Suprapubic skin (tissue), 3 donors: ENCODE results near the gene PAOX.

Experiments
- POLR2AphosphoS5 ChIP-seq, 3 donors: sonication (generic); formaldehyde crosslinking; IDR thresholded peaks; one replicate each; pipeline ENCODE4 v1.6.1; 2017; ENCODE audit warnings: antibody characterized with exemption in 3 of 3
- TF ChIP-seq, protein P1 (sequence below), 2 donors: fragments of 200-600 bp in 1 of 2; fragments of 450-650 bp in 1 of 2; sonication (generic) in 1 of 2; IDR thresholded peaks; one replicate each; pipeline ENCODE4 v1.5.1; 2016 to 2019; ENCODE audit warnings: antibody characterized with exemption in 2 of 2, mild to moderate bottlenecking in 1 of 2, moderate library complexity in 1 of 2

DNA sequence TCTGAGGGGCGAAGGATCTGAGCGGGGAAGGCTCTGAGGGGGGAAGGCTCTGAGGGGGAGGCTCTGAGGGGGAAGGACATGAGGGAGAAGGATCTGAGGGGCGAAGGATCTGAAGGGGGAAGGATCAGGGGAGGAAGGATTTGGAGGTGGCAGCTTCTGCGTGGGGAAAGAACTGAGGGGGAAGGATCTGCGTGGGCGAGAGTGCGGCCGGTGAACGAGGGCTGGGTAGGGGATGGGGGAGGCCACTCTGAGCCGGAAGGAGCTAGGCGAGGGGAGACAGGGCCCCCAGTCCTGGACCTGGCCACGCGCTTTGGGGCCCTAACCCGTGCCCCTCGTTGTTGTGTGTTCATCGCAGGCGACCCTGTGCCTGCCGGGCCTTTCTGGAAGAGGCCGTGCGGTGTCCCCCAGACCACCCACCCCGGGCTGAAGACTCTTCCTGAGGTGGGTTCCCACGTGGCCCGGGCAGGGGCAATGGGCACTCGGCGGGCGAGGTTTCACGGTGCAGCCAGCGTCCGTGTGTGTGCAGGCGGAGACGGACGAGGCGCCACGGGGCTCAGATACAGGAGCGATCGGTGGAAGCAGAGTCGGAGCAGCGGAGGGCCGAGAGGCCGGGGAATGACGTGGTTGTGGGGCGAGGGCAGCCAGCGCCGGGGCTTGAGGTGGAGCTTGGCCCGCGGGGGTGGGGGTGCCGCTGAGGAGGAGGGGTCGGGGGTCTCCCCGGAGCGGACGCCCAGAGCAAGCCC, 44.4 kb upstream of the PAOX start:
- TF ChIP-seq, protein P1, sequence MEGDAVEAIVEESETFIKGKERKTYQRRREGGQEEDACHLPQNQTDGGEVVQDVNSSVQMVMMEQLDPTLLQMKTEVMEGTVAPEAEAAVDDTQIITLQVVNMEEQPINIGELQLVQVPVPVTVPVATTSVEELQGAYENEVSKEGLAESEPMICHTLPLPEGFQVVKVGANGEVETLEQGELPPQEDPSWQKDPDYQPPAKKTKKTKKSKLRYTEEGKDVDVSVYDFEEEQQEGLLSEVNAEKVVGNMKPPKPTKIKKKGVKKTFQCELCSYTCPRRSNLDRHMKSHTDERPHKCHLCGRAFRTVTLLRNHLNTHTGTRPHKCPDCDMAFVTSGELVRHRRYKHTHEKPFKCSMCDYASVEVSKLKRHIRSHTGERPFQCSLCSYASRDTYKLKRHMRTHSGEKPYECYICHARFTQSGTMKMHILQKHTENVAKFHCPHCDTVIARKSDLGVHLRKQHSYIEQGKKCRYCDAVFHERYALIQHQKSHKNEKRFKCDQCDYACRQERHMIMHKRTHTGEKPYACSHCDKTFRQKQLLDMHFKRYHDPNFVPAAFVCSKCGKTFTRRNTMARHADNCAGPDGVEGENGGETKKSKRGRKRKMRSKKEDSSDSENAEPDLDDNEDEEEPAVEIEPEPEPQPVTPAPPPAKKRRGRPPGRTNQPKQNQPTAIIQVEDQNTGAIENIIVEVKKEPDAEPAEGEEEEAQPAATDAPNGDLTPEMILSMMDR (IDR thresholded peaks at IDR 0.05) = no peak
- no peak for TF ChIP-seq POLR2AphosphoS5 (IDR thresholded peaks at IDR 0.05)
